ENCODE data around the gene SALL3.

The SALL3 gene

DNA sequence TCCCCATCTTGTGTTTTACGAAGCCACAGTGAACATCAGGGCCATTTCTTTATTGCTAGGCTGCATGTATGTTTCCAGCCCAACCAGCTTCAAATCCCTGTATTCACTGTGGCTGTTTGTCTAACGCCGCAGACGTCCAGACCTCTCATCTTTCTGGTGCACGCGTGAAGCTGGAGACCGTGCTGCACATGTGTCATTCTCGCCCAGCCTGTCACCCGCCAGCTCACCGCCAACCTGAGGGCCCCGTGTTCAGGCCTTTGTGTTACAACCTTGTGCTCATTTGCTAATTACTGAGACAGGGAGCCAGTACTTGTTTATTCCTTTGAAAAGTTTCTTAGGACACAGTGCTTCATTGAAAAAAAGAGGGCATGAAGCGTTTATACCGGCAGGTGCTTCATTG lies 21.4 kb downstream of the SALL3 start:
- in situ Hi-C loops (cut with MboI; ENCODE audit: low sequenced_read_pairs), result no loop called here

DNA sequence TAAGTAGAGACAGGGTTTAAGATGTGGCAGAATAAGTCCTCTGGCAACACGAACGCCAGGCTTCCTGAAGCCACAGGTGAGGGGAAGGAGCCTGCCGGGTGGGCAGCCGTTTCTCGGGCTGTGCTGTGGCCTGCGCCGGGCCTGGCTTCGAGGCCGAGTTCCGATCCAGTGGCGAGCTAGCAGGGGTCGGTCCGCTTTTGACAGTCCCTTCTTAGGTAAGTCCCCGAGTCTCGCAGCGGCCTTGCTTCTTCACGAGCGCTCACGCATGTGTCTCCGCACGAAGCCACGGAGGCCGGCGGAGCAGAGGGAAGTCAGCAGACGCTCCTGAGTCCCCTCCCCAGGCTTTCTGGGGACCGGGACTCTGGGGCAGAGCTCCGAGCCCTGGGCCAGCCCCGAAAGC lies 26.0 kb downstream of the SALL3 start:
- in situ Hi-C loops (cut with MboI; ENCODE audit: low sequenced_read_pairs), result no loop called here

DNA sequence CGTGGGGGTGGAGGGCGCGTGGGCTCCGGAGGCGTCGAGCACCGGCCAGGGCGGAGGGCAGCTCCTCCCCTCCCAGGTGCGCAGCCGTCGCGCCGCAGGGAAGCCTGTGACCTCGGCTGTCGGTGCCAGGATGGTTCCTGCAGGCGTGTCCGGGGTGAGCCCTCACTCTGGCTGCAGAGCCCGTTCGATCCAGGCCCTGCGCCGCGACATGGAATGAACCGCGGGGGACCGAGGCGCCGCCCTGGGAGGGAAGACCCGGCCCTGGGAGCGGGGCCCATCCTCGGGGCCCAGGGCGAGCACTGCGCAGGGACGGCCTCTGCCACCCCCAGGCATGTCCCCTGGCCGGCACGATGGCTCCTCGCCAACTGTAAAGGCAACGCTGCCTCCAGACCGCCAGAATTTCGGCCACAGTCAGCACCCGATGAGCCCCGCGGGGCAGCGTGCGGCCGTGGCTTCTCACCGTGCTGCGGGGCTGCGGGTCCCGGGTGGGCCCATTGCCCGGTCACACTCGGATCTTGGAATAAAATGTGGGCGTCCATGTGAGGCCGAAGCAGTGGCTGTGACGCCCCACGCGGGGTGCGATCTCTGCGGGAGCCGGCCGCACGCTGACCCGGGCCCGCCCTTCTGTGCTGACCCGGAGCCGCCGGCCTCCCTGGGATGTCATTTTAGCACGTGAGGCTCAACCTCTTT lies 26.6 kb downstream of the SALL3 start:
- in situ Hi-C loops (cut with MboI; ENCODE audit: low sequenced_read_pairs), result no loop called here

DNA sequence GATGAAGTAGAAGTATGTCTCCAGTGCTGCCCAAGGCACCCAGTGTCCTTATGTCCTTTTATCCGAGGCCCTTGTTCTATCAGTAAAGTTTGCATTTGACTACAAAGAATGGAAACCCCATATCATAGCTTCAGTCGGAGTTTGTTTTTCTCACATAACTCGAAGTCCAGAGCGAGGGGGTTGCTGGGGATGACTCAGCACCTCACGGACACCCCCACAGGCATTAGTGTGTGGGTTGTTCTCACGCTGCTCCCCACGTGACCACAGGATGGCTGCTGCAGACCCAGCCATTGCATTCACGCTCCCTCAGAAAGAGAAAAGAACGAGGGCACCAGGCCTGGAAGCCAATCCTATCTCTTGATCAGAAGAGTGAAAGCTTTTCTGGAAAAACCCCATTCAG lies 27.8 kb downstream of the SALL3 start:
- in situ Hi-C loops (cut with MboI; ENCODE audit: low sequenced_read_pairs), result no loop called here

DNA sequence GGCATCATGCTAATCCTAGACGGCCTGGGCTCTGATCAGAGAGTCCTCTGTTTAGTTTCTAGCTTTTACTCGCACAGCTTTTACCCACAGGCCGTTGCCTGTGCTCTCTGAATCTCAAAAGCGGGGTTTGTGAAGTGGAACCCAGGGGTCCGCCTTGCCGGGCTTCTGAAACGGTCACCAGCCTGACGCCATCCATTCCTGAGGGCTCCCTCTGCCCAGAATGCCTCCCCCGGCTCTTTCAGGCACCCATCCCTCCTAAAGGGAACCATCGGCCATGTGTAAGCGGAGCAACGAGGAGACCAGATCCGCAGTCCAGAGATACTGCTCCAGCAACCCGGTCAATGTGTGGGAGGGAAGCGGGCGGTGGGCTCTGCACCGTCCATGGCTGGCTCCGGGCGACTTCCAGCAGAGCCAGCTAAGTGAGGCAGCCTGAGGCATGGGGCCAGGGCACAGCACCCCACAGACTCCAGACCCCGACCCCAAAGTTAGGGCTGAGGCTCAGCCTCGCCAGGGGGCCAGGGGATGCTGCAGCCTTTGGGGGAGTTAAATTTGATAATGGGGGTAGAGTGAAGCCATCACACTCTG lies 28.8 kb downstream of the SALL3 start:
- in situ Hi-C loops (cut with MboI; ENCODE audit: low sequenced_read_pairs), result no loop called here

DNA sequence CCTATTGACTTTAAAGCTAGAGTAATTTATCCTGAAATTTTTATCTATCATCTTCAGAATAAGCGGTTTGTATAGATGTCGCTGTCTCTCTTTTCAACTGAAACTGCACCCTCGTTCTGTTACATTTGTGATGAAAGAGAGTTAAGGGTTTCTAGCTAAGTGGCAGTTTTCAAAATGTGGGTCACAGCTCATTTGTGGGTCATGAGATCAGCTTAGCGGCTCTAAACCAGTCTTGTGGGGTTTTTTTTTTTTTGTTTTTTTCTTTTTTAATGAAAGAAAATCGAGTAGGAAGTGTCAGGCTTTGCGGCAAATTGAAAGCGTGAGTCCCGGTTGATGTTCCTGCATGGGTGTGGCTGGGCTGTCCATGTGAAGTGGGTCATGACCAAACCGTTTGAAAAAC lies 31.2 kb downstream of the SALL3 start:
- in situ Hi-C loops (cut with MboI; ENCODE audit: low sequenced_read_pairs), result no loop called here

DNA sequence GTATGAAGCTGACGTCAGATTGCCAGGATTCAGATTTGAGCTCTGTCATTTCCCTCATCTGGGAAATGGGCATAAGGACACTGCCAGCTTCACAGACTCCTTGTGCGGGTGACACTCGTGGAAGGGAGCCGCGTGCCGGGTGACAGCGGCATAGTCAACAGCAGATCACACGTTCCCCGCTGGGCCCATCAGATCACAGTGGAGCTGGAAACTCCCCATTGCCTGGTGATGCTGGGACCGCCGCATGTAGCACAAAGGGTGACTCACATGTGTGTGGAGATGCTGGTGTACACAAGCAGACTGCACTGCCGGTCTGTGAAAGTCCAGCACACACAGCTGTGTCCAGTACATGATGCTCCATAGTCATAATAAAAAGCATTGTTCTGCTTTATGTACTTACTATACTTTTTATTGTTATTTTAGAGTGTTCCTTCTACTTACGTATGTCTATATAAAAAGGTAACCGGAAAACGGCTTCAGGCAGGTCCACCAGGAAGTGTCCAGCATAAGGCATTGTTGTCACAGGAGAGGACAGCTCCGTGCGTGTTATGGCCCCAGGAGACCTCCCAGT lies 31.8 kb downstream of the SALL3 start:
- in situ Hi-C loops (cut with MboI; ENCODE audit: low sequenced_read_pairs), result no loop called here

DNA sequence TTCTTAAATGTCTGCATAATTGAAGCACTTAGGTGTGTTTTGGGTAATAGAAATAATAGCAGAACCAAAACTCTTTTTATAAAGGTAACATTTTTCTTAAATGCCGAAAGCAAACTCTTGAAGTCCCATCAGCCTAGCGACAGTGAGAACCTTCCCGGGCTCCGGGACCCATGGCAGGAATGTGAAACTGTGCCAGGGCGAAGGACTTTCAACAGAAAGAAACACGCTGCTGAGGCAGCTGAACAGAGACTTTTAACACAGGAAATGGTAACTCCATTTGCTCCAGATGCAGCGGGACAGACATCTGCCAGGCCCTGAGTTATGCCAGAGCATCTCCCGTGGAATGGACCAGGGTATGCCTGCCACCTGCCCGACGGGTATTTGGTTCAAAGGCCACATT lies 34.3 kb downstream of the SALL3 start:
- in situ Hi-C loops (cut with MboI; ENCODE audit: low sequenced_read_pairs), result no loop called here

DNA sequence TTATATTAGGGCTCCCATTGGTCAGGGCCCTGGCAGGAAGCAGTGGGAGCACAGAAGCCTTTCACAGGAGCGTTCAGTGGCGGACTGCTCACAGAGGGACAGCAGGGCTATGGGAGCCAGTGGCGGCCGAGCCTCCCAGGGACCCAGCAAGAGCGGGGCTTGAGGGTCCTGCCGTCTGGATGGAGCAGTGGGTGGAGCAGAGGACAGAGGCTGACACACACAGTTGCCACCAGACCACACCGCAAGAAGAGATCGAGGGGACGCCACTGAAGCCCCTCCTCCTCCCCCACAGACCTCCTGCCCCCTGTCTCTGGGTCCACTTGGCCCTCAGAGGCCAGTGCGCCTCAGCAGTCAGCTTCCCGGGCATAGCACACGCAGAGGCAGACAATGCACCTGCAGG lies 39.3 kb downstream of the SALL3 start:
- in situ Hi-C loops (cut with MboI; ENCODE audit: low sequenced_read_pairs), result no loop called here

DNA sequence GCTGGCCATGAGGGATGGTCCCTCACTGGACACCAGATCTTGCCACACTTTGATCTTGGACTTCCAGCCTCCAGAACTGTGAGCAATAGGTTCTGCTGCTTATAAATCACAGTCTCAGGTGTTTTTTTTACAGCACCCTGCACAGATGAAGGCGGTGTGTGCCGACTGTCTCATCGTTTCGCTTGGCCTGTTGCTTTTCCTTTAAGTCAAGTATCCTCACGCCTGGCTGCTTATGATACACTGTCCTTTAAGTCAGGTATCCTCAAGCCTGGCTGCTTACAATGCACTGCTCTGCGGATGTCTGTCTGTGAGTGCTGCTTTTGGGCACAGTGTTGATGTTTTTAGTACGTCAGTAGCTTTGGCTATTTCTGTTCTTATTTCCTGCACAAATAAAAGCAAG lies 40.3 kb downstream of the SALL3 start:
- in situ Hi-C loops (cut with MboI; ENCODE audit: low sequenced_read_pairs), result no loop called here

DNA sequence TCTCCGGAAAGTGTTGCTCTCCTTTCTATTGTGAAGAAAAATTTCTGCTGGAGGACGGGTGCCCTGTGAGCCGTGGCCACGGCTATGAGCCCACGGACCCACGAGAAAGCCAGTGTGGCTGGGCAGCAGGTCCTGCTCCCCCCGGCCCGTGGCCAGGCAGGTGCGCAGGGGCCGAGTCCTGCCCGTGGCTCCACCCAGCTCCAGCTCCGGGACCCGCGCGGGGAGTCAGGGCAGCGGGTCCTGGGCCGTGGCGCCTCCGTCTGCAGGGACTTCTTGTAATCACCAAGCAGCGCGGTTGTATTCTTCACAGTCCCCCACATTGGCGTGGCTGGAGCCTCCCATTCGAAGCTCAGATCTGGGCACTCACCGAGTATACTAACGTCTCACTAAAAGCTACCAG lies 43.0 kb downstream of the SALL3 start:
- in situ Hi-C loops (cut with MboI; ENCODE audit: low sequenced_read_pairs), result no loop called here

DNA sequence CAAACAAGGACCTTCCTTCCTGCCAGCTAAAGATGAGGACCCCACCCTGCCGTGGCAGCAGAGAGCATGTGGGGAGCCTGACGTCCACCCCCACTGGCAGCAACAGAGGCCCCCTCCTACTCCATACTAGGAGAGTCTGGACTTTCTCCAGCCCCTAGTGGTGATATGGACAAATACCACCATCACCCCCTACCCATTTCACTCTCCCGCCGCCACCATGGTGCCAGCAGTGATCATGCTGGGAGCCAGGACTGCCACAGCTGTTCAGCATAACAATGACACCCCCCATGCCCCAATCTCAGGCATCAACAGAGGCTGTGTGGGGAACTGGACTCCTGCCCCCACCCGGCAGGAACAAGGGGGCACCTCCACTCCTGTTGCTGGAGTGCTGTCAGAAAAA lies 46.9 kb downstream of the SALL3 start:
- in situ Hi-C loops (cut with MboI; ENCODE audit: low sequenced_read_pairs), result no loop called here

DNA sequence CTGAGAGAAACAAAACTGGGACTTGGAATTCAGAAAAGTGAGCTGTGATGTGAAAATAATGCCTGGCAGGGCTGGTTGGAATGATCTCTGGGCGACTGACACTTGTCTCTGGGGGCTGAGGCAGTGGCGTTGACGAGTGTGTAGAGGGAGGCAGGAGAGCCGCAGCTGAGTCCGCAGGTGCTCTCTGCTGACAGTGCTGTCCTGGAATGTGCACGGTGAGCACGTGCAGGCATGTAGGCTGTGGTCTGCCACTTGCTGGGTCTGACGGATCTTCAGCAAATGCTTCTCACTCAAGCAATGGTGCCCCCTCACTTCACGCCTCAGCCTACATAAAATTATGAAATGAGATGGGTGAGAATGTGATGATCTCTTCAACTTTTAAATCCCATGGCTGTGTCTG lies 51.1 kb downstream of the SALL3 start:
- in situ Hi-C loops (cut with MboI; ENCODE audit: low sequenced_read_pairs), result no loop called here

DNA sequence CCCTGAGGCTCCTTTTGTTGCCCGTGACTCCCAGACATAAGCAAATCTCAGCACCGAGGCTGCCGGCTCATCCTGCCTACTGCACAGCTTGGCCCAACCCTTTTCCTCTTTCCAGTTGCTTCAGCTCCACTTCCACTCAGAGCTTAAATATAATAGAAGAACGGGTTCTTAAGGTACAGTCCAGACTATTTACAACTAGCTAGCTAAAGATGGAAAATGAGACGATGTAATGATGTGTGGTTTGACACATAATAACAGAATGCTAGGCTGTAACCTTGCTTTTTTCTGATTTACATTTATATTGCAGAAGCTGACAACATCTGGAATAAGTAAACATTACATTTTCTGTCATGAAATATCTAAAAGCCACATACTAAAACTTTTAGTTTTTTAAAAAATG lies 62.7 kb downstream of the SALL3 start:
- in situ Hi-C loops (cut with MboI; ENCODE audit: low sequenced_read_pairs), result no loop called here

DNA sequence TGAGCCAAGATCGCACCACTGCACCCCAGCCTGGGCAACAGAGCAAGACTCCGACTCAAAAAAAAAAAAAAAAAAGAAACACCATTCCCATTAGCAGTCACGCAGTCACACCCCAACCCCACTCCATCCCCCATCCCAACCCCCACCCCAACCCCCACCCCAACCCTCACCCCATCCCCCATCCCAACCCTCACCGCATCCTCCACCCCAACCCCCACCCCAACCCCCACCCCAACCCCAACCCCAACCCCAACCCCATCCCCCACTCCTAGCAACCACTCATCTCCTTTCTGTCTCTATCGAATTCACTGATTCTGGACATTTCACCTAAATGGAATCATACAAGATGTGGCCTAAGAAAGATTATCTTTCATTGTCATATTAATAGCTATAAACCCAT lies 63.7 kb downstream of the SALL3 start:
- in situ Hi-C loops (cut with MboI; ENCODE audit: low sequenced_read_pairs), result no loop called here

DNA sequence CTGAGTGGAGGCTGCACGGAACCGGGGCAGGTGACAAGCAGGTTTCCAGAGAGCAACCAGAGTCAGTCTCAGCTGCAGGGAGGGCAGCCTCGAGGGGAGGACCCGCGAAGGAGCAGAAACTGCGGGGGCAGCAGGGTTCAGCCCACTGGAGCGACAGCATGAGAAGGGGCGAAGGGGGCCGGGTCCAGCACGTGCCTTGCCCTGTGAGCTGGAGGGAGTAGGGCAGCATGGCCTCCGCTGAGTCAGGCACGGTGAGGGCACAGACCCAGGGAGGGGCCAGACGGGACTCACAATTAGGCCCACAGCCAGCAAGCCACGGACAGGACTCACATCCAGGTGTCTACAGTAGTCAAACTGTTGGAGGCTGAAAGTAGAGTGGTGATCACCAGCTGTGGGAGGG lies 66.9 kb downstream of the SALL3 start:
- in situ Hi-C loops (cut with MboI; ENCODE audit: low sequenced_read_pairs), result no loop called here

DNA sequence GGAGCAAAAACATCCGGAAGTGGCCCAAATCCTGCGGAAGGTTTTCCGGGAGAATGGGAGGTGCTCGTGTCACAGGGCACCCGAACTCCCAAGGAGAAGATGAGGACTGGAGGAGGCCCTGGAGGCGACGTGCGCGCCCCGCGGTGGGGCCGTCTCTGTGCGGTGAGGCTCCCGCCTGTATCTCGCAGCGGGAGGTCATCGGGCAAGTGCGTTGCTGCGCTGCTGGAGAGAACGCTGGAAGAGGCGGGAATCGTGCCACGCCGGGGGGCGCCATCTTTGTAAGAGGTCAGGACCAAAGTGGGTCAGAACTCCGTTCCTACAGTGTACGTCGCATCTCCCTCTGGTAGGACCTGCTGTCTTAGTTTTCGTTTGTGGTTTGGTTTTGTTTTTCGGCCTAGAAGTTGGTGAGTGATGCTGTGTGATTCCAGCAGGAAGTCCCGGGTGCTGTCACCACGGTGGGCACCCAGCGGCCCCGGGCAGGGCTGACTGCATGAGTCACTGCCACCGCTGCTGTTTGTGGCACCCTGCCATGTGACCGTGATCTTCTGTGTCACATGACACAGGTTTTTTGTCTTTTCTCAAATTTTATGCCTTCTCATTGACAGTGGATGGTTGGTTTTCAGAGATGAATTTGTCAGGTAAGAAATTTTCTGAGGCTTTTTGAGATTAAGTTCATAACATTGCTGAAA lies 68.1 kb downstream of the SALL3 start:
- in situ Hi-C loops (cut with MboI; ENCODE audit: low sequenced_read_pairs), result no loop called here

DNA sequence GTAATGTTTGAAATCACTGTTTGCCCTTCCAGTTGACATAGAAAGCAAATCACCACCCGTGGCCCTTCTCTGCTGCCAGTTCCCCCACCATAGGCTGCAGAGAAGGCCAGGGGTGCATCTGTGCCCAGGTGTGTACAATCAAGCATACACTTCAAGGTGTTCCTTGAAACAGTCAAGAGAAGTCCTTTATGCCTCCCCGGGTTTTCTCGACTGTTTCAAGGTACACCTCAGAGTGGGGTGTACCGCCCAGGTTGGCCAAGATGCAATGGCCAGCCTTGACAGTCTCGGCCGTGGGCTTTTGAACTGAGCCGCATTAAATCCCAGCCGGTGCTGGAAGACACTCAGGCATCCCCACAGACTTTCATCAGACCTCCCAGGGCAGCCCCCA lies 68.6 kb downstream of the SALL3 start:
- in situ Hi-C loops (cut with MboI; ENCODE audit: low sequenced_read_pairs), result no loop called here

DNA sequence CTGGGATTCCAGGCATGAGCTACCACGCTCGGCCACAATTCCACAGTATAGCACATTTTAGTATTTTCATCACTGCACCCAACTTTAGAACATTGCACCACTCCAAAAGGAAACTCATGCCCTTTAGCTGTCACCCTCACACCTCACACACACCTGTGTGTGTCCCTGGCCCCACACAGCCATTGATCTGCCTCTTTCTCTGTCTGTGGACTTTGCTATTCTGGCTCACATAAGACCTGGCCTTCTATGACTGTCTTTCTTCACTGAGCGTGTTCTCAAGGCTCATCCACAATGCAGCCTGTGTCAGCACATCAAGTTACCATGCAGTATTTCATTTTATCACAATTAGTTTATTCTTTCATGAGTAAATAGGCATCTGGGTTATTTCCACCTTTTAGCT lies 69.9 kb downstream of the SALL3 start:
- in situ Hi-C loops (cut with MboI; ENCODE audit: low sequenced_read_pairs), result no loop called here

Measured in HL-60/S4 (cell line).